GM21447 (cell line): Measurements from ENCODE around the gene CPLANE2.
"Not testable (repeated sequence)": the region's sequence is repeated elsewhere in the genome, so short reads cannot be mapped to it uniquely, and the experiment has no call there.

Experiments used
- ATAC-seq: cut with Tn5 transposase; IDR thresholded peaks from one replicate; pipeline ENCODE4 v1.9.1; 2021; ENCODE audit not compliant: unreplicated experiment

Gene CPLANE2, protein sequence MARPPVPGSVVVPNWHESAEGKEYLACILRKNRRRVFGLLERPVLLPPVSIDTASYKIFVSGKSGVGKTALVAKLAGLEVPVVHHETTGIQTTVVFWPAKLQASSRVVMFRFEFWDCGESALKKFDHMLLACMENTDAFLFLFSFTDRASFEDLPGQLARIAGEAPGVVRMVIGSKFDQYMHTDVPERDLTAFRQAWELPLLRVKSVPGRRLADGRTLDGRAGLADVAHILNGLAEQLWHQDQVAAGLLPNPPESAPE

DNA sequence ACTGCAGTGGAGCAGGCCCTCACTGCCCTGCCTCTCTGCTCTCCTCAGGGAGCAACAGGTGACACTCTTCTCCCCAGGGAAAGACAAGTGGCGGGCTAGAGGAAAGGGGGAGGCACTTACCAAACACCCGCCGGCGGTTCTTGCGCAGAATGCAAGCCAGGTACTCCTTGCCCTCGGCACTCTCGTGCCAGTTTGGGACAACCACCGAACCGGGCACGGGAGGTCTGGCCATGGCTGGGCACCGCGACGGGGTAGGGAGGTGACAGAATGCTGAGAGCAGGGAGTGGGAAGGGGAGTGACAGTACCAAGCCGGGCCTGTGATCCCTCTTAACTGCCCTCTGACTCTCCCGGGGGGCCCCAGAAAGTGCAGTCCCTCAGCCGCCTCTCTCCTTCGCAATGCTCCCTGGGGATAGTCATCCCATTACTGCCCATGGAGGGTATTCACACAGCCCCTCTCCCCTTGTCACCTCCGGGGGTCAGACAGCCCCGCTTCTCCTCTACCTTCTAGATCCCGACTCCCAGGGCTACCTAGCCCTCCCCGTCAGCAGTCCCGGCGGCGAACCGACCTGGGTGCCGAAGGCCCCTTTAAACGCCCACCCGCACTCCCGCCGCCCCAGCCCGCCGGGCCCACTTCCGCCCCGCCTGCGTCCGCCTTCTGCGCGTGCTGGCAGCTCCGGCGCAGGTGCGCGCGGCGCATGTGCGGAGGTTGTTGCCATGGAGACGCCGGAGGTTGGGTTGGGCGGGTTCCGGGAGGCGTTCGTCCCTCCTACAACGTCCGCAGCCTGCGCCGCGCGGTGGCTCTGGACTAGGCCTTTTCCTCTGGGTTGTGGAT is at the start of gene CPLANE2:
Gene CPLANE2 (minus strand): TSS at position 673 of the 832 bp plus-strand sequence. CDS start 441 bp downstream, at position 232.
- ATAC-seq, result peak; percentile 84

GRCh38 chr1:16286122-16286521 is 49.1 kb upstream of the CPLANE2 start:
- ATAC-seq, result no peak

DNA sequence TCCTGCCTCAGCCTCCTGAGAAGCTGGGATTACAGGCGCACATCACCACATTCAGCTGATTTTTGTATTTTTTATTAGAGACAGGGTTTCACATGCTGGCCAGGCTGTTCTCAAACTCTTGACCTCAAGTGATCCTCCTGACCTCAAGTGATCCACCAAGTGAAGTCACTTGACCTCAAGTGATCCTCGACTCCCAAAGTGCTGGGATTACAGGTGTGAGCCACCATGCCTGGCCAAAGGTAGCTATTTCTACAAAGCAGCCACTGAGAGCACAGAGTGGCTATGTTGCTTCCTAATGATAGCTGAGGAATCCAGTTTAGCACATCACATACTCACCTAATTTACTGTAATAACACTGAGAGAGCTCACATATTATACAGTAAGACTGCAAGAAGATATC is 44.8 kb upstream of the CPLANE2 start:
- ATAC-seq, result no peak

GRCh38 chr1:16279186-16279585 is 42.2 kb upstream of the CPLANE2 start:
- no peak for ATAC-seq

- no peak for ATAC-seq
These were observed 39.5 kb upstream of the CPLANE2 start for GRCh38 chr1:16276302-16277030.

DNA sequence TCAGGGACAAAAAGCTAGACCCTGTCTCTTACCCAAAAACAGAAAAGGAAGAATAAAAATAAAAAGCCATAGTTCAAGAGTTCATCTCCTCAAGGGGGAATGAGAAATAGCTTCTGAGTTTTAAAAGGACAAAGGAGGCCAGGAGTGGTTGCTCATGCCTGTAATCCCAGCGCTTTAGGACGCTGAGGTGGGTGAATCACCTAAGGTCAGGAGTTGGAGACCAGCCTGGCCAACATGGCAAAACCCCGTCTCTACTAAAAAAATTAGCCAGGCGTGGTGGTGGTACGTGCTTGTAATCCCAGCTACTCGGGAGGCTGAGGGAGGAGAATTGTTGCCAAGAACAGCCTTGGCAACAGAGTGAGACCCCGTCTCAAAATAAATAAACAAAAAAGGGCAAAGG is 38.6 kb upstream of the CPLANE2 start:
- ATAC-seq, result no peak

GRCh38 chr1:16267690-16268180 is 30.8 kb upstream of the CPLANE2 start:
- no peak for ATAC-seq

DNA sequence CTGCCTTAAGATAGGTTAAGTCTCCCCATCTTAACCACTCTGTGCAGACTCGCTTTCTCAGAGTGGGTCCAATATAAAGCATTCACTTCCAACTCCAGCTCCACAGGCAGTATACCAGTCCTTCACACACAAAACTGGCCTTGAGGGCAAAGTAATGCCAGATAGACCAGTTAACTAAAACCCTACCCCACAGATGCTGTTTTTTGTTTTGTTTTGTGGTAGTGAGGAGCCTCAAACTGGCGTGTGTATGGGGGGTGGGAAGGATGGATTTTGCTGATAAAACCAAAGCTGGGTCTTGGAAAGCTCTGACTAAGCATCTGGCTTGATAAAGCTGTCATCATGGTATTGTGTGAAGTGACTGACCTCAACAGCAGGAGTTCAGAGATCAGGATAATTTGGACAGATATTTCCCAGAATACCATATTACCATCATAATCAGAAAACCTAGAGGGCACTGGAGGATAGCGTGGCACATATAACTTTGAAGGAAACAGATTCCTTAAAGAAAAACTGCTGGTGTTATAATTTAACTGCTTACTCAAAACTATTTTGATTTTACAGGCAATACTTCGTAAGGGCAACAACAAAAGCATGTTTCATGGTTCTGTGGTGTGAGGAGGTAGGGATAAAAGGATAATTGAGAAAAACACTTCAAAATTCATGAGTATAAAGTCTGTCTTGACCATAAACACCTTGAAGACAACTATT is 29.6 kb upstream of the CPLANE2 start:
- ATAC-seq, result no peak

- no peak for ATAC-seq
These were observed 25.1 kb upstream of the CPLANE2 start for GRCh38 chr1:16262067-16262466.

DNA sequence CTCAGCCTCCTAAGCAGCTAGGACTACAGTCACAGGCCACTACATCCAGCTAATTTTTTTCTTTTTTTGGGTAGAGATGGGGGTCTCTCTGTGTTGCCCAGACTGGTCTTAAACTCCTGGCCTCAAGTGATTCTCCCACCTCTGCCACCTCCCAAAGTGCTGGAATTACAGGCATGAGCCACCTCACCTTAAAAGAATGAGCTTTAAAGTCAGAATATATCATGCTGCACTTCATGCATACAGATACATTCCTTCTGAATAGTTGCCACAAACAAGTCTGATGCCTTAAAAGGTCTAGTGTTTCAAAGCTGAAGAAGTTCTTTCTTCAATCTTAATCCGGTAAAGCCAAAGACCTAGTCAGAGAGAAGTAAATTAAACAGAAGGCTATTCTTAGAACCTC is 23.8 kb upstream of the CPLANE2 start:
- no peak for ATAC-seq

DNA sequence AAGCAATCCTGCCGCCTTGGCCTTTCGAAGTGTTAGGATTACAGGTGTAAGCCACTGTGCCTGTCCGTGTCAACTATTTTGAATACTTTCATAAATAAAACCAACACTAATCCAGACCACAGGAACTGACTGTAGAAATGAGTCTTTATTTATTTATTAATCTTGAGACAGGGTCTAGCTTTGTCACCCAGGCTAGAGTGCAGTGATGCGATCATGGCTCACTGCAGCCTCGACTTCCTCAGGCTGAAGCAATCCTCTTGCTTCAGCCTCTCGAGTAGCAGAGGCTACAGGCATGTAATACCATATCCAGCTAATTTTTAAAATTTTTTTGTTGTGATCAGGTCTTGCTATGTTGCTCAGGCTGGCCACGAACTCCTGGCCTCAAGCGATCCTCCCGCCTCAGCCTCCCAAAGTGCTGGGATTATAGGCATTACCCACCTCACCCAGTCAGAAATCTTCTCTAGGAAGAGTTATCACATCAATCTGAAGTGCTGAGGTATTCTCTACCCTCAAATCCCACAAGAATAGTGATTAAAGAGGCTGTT is 21.7 kb upstream of the CPLANE2 start:
- no peak for ATAC-seq

GRCh38 chr1:16257968-16258367 is 21.0 kb upstream of the CPLANE2 start:
- ATAC-seq, result no peak

- ATAC-seq, result not testable (repeated sequence)
These were observed 20.6 kb upstream of the CPLANE2 start for GRCh38 chr1:16257556-16257955.

DNA sequence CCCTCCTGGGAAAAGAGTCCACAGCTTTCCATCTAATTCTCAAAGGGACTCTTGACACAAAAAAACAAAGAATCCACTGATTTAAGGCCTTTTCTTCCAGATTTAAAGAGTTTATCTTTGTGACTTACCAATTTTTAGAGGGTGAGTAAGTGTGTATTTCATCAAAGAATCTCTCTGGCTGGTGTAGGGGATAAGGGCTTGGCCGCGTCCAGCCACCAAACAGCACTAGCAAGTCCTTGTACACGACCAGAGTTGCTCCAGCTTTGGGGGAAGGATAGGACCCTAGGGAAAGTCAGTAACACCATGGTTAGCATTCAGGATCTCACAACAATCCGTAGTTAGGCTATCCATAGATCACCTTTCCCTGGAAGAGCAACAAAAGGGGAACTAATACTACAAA is 19.5 kb upstream of the CPLANE2 start:
- no peak for ATAC-seq

GRCh38 chr1:16254263-16254928 is 17.4 kb upstream of the CPLANE2 start:
- ATAC-seq, result no peak

- ATAC-seq, result no peak
These were observed 16.4 kb upstream of the CPLANE2 start for GRCh38 chr1:16253332-16253922.

DNA sequence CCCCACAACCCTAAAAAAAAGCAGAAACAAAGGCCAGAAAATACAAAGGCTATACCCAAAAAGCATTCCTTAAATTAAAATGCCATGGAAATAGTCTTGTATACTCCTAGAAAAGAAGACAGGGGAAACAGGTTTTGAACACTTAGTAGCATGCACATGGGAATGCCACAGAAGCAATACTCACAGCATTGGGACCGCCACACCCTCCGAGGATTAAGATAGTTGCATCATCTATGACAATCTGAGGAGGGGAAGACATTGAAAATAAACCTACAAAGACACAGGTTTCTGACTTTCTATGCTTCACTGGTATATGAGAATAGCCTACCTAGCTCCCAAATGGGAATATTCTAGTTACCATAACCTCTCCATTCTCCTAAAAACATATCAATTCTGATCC is 15.9 kb upstream of the CPLANE2 start:
- no peak for ATAC-seq

GRCh38 chr1:16251381-16251780 is 14.4 kb upstream of the CPLANE2 start:
- ATAC-seq, result no peak

DNA sequence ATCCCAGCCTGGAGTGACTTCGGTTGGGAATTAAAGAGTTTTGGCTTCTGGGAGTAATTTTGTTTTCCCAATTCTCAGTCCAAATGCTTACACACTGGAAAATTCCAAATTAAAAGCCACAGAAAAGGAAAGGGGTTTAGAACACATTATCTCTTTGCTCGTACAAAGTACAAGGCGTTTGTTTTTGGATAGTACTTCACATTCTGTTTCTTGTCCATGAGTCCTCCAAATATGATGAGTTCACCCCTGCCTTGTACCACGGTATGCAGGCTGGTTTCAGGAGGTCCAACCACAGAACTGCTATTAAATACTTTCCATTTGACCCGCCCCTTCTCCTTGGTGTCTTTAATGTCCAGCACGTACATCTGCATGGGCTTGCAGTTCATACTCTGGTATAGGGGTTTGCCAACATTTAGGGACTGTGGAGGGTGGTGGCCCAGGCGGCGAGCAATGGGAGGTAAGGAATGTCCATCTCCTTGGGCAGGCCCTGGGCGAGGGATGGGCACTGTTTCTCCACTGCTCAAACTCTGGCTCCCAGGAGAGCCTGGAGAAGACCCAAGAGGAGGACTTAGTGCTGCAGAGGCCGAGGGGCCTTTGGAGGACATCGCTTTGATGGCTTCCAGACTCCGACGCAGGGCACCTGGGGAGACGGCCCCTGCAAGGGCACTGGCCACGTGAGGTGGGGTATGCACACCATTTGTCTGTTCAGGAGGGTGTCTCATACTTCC is 13.7 kb upstream of the CPLANE2 start:
- ATAC-seq, result no peak
